B cell (primary cell): ENCODE results near the gene GADL1. TPM values are rescaled to one million over a fixed set of nuclear protein-coding genes. Genes with fewer than 3 reads are reported as not detected.

Experiments used
- ATAC-seq: fragments of 200-7000 bp; cut with Tn5 transposase; one replicate; pipeline ENCODE4 v1.10.0; 2021; ENCODE audit warnings: low read depth, mild to moderate bottlenecking, moderate number of reproducible peaks, moderate library complexity
- CTCF ChIA-PET: fragments of 350-600 bp; sonication (Branson Sonifier 250); formaldehyde crosslinking; loops from one replicate; lab custom pipeline; 2021; ENCODE audit warnings: antibody characterized with exemption, inconsistent platforms; lab: Charles Lee
- POLR2A ChIA-PET: fragments of 350-600 bp; sonication (Branson Sonifier 250); formaldehyde crosslinking; loops from one replicate; lab custom pipeline; 2021; ENCODE audit warnings: antibody characterized with exemption; lab: Charles Lee
- DNase-seq: peaks from one replicate; pipeline ENCODE4 v3.0.0; 2013
- H2AFZ ChIP-seq: 2 replicates; pipeline ENCODE4 v1.6.1; 2012; ENCODE audit warnings: mild to moderate bottlenecking, low read depth, low read length; ENCODE audit not compliant: insufficient read depth, poor library complexity, severe bottlenecking
- H3K27ac ChIP-seq, 2 donors: 1 replicate in 1 of 2; 2 replicates in 1 of 2; pipeline ENCODE4 v1.5.1; 2012 to 2013; ENCODE audit warnings: low read length in 2 of 2, mild to moderate bottlenecking in 2 of 2, moderate library complexity in 1 of 2
- H3K27me3 ChIP-seq, 4 experiments: fragments of 200-600 bp in 1 of 4; sonication (generic) in 1 of 4; replicated peaks in 1 of 4; 1 replicate in 2 of 4; 2 replicates in 2 of 4; pipeline versions ENCODE4 v1.6.1 to v1.7.0; 2013 to 2016; ENCODE audit warnings: low read length in 3 of 4, mild to moderate bottlenecking in 2 of 4, mixed read lengths in 1 of 4, moderate library complexity in 1 of 4; ENCODE audit not compliant: insufficient read depth in 4 of 4, control insufficient read depth in 3 of 4; ENCODE audit errors: control extremely low read depth in 1 of 4
- H3K36me3 ChIP-seq, 2 experiments: replicated peaks in 1 of 2; 1 replicate in 1 of 2; 2 replicates in 1 of 2; pipeline versions ENCODE4 v1.6.1 to v1.7.1; 2013; ENCODE audit warnings: low read length in 1 of 2; ENCODE audit not compliant: insufficient read depth in 2 of 2, control insufficient read depth in 1 of 2; ENCODE audit errors: control extremely low read depth in 1 of 2, extremely low read depth in 1 of 2
- H3K4me1 ChIP-seq, 2 donors: fragments of 200-600 bp in 1 of 2; sonication (generic) in 1 of 2; 1 replicate in 1 of 2; 2 replicates in 1 of 2; pipeline versions ENCODE4 v1.5.1 to v1.6.1; 2013 to 2017; ENCODE audit warnings: low read length in 2 of 2; ENCODE audit not compliant: control insufficient read depth in 2 of 2, insufficient read depth in 2 of 2
- H3K4me2 ChIP-seq: replicated peaks from 2 replicates; pipeline ENCODE3; 2012; ENCODE audit warnings: mild to moderate bottlenecking, low read depth, low read length; ENCODE audit not compliant: poor library complexity, severe bottlenecking
- H3K4me3 ChIP-seq, 5 experiments: fragments of 200-600 bp in 1 of 5; sonication (generic) in 1 of 5; 1 replicate in 3 of 5; 2 replicates in 2 of 5; pipeline versions ENCODE4 v1.5.1 to v1.7.0; 2011 to 2016; ENCODE audit warnings: low read length in 4 of 5, mild to moderate bottlenecking in 4 of 5, low read depth in 2 of 5, control low read depth in 1 of 5, moderate library complexity in 1 of 5; ENCODE audit not compliant: insufficient read depth in 1 of 5; ENCODE audit errors: control extremely low read depth in 1 of 5, extremely low read depth in 1 of 5
- H3K79me2 ChIP-seq: fragments of 200-600 bp; sonication (generic); one replicate; pipeline ENCODE4 v1.6.0; 2016; ENCODE audit warnings: low read length; ENCODE audit not compliant: control insufficient read depth, insufficient read depth
- H3K9ac ChIP-seq: fragments of 200-600 bp; sonication (generic); 2 replicates; pipeline ENCODE4 v1.6.1; 2017; ENCODE audit warnings: mild to moderate bottlenecking, low read length, moderate library complexity
- H3K9me3 ChIP-seq, 3 donors: one replicate each; pipeline versions ENCODE4 v1.6.1 to v1.7.1; 2013; ENCODE audit warnings: low read length in 2 of 3; ENCODE audit not compliant: control insufficient read depth in 2 of 3, insufficient read depth in 1 of 3; ENCODE audit errors: control extremely low read depth in 1 of 3
- H4K20me1 ChIP-seq: 2 replicates; pipeline ENCODE4 v1.6.0; 2012; ENCODE audit warnings: mild to moderate bottlenecking, low read length; ENCODE audit not compliant: insufficient read depth, control insufficient read depth, poor library complexity, severe bottlenecking
- H3K27ac Mint-ChIP-seq: one replicate; pipeline ENCODE4 v1.8.0; 2021; ENCODE audit warnings: mixed read lengths
- H3K27me3 Mint-ChIP-seq: one replicate; pipeline ENCODE4 v1.8.0; 2021; ENCODE audit warnings: mixed read lengths
- H3K4me1 Mint-ChIP-seq: one replicate; pipeline ENCODE4 v1.8.0; 2021; ENCODE audit warnings: mixed read lengths
- H3K4me3 Mint-ChIP-seq: one replicate; pipeline ENCODE4 v1.8.0; 2021; ENCODE audit warnings: mixed read lengths
- H3K9me3 Mint-ChIP-seq: one replicate; pipeline ENCODE4 v1.8.0; 2022; ENCODE audit warnings: mixed read lengths; ENCODE audit not compliant: insufficient read depth
- EZH2 ChIP-seq: IDR thresholded peaks from 2 replicates; pipeline ENCODE4 v1.6.1; 2012; ENCODE audit warnings: borderline replicate concordance, low read depth, mild to moderate bottlenecking, moderate library complexity, low read length; ENCODE audit not compliant: insufficient read depth, poor library complexity, severe bottlenecking
- whole genome bisulfite sequencing: methylation state at CpG from one replicate; pipeline ENCODE4 v1.1.5; 2013; ENCODE audit warnings: missing lambda C conversion rate; ENCODE audit not compliant: insufficient coverage; 5-methylcytosine and 5-hydroxymethylcytosine counted together
- intact Hi-C: fragments of 100-400 bp; cut with micrococcal nuclease; formaldehyde crosslinking; loops from one replicate; pipeline ENCODE4 v1.10.0; 2022
- polyA plus RNA-seq: library from polyadenylated mRNA; depleted of rRNA; stranded (reverse); fragments of >200 nt; gene quantifications from 2 replicates; pipeline ENCODE4 v1.2.3, GENCODE V29; 2012
- total RNA-seq, 2 donors: library from RNA; stranded (reverse); fragments of 120-200 nt in 1 of 2; gene quantifications; 1 replicate in 1 of 2; 2 replicates in 1 of 2; pipeline versions ENCODE4 v1.2.3 to v1.2.4, GENCODE V29; 2013 to 2022
- TF ChIP-seq, protein P1 (sequence below): fragments of 200-600 bp; IDR thresholded peaks from one replicate; pipeline ENCODE4 v1.8.0; 2022; ENCODE audit warnings: antibody characterized with exemption, mild to moderate bottlenecking

Gene GADL1
- total and polyA plus RNA-seq, 2 donors (not counting 1 experiment from before 2014, with no cell fraction given): not detected

- WGBS: 95% methylated on average over 3 of the region's 3 CpGs
- no peak overlapping the region for H3K4me3 ChIP-seq
- H3K9me3 Mint-ChIP-seq: no peaks in the 10 kb centered on the region
- H3K27ac ChIP-seq: peak overlapping the region in 1 of 2 donors; percentile 79
- peaks cover 12 to 83% of the 10 kb centered on the region in 2 experiments for H3K36me3 ChIP-seq
- H3K27me3 ChIP-seq: no peaks in the 10 kb centered on the region
- H3K4me2 ChIP-seq: no peak overlapping the region
- ATAC-seq (no peak), DNase-seq (no peak)
- intact Hi-C loops: no loop called here
- H4K20me1 ChIP-seq: peaks cover 25% of the 10 kb centered on the region
- no peak overlapping the region for H3K9ac ChIP-seq
- TF ChIP-seq, protein P1, sequence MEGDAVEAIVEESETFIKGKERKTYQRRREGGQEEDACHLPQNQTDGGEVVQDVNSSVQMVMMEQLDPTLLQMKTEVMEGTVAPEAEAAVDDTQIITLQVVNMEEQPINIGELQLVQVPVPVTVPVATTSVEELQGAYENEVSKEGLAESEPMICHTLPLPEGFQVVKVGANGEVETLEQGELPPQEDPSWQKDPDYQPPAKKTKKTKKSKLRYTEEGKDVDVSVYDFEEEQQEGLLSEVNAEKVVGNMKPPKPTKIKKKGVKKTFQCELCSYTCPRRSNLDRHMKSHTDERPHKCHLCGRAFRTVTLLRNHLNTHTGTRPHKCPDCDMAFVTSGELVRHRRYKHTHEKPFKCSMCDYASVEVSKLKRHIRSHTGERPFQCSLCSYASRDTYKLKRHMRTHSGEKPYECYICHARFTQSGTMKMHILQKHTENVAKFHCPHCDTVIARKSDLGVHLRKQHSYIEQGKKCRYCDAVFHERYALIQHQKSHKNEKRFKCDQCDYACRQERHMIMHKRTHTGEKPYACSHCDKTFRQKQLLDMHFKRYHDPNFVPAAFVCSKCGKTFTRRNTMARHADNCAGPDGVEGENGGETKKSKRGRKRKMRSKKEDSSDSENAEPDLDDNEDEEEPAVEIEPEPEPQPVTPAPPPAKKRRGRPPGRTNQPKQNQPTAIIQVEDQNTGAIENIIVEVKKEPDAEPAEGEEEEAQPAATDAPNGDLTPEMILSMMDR: no peak
- no peak for TF ChIP-seq EZH2
- H3K79me2 ChIP-seq: peaks cover 68% of the 10 kb centered on the region
- H3K4me1 ChIP-seq: peaks cover 23 to 27% of the 10 kb centered on the region in 2 donors
- POLR2A ChIA-PET: no interaction called here
- CTCF ChIA-PET: interaction anchor here (2.2 kb wide), 1 partner anchor 9 kb away, joined by 7 read pairs; no protein-coding TSS in a partner anchor
- peaks cover 67% of the 10 kb centered on the region for H3K4me1 Mint-ChIP-seq
- H3K9me3 ChIP-seq: no peaks in the 10 kb centered on the region
- no peaks in the 10 kb centered on the region for H3K27me3 Mint-ChIP-seq
- peak overlapping the region; percentile 81 for H3K27ac Mint-ChIP-seq
- H3K4me3 Mint-ChIP-seq: no peak overlapping the region
- no peak overlapping the region for H2AFZ ChIP-seq
These were observed 210.7 kb downstream of the GADL1 start for GRCh38 chr3:30683769-30684168.

DNA sequence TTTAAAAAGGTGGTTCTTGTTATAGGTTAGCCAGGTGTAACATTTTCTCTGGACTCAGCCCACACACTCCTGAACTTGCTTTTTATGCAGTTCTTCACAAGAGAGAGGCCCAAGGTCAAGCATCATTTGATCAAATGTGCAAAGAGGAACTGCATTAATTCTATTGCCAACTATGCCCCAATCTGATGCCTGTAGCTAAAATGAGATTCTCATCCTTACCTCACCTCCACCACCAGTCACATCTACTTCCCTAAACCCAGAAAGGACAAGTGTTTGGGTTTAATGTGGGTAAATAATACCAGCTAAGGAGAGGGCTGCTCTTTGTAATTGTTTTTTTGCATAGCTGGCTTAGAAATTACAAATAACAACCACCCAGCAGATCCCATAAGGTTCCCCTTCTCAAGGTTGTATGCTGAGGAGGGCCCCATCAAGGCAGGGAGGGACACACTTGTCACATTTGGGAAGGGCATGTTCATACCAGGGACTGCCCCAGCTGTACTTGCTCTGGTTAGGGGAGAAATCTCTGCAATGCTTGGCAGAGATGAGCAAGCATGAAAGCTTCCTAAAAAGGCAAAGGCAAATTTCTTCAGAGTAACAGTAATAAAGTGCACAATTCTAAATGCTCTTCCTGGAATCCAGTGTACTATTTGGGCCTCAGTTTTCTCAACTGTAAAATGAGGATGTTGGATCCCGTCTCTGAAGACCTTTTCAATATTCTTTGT, 211.9 kb downstream of the GADL1 start:
- TF ChIP-seq, protein P1: no peak
- TF ChIP-seq EZH2: no peak
- Mint-ChIP-seq H3K9me3 (no peaks in the 10 kb centered on the region), H3K4me3 (no peak overlapping the region), H3K27ac (peak overlapping the region; percentile 85), H3K4me1 (peaks cover 60% of the 10 kb centered on the region), H3K27me3 (no peaks in the 10 kb centered on the region)
- Histone ChIP-seq H3K27me3 (no peaks in the 10 kb centered on the region), H3K9ac (no peak overlapping the region), H3K36me3 (peaks cover 11 to 81% of the 10 kb centered on the region in 2 experiments), H3K4me3 (no peak overlapping the region), H4K20me1 (peaks cover 23% of the 10 kb centered on the region), H3K27ac (peak overlapping the region; percentile 17 to 79), H3K4me2 (no peak overlapping the region), H3K9me3 (no peaks in the 10 kb centered on the region), H3K4me1 (peaks cover 23% of the 10 kb centered on the region in 2 donors), H3K79me2 (peaks cover 73% of the 10 kb centered on the region), H2AFZ (no peak overlapping the region)
- WGBS: no CpG with 5 or more reads among the region's 1 CpG
- ChIA-PET CTCF (interaction anchor here (1.4 to 2.0 kb wide), 2 partner anchors 11 to 363 kb away, joined by 6 to 7 read pairs; no protein-coding TSS in a partner anchor), POLR2A (no interaction called here)
- ATAC-seq: peak; percentile 45
- intact Hi-C loops: no loop called here
- DNase-seq: no peak
